GM12878 (cell line): ENCODE measurements around the gene LIN37. TPM values are rescaled to one million over a fixed set of nuclear protein-coding genes. Genes with fewer than 3 reads are reported as not detected.

Experiments
- CHD2 ChIP-seq: IDR thresholded peaks from 2 replicates; pipeline ENCODE4 v1.6.1; 2011; ENCODE audit warnings: low read depth, low read length, improper control_type of control experiment, borderline replicate concordance
- EP300 ChIP-seq, 2 experiments: fragments of 150-350 bp in 1 of 2; IDR thresholded peaks; 2 replicates each; pipeline ENCODE4 v1.6.1; 2011 to 2012; ENCODE audit warnings: low read depth in 2 of 2, low read length in 2 of 2, borderline replicate concordance in 1 of 2, improper control_type of control experiment in 1 of 2, inconsistent platforms in 1 of 2; ENCODE audit not compliant: control insufficient read depth in 1 of 2
- FOXM1 ChIP-seq: IDR thresholded peaks from 2 replicates; pipeline ENCODE4 v1.6.1; 2012; ENCODE audit warnings: low read depth, mild to moderate bottlenecking, inconsistent platforms, low read length, moderate library complexity
- HSF1 ChIP-seq: fragments of 150-350 bp; IDR thresholded peaks from 2 replicates; pipeline ENCODE4 v1.6.1; 2014; ENCODE audit warnings: mild to moderate bottlenecking, low read depth, low read length
- PKNOX1 ChIP-seq: fragments of 450-650 bp; IDR thresholded peaks from 2 replicates; pipeline ENCODE4 v1.6.1; 2016; ENCODE audit warnings: mild to moderate bottlenecking
- polyA plus RNA-seq, 11 experiments: library from polyadenylated mRNA; depleted of rRNA in 4 of 11; unstranded in 6 of 11; stranded (reverse) in 5 of 11; fragments of >200 nt; fragmentation: Nextera tagmentation in 4 of 11; fragmentation: Illumina TruSeq in 1 of 11; extraction: Ambion mirVana in 4 of 11; extraction: Trizol in 1 of 11; gene quantifications; 1 replicate in 1 of 11; 2 replicates in 10 of 11; pipeline versions ENCODE4 v1.2.1 to v1.2.3, GENCODE V29; 2011 to 2016; ENCODE audit warnings: inconsistent platforms in 2 of 11, missing spikeins in 2 of 11, low read depth in 1 of 11
- total RNA-seq, 4 experiments: library from RNA; depleted of rRNA in 3 of 4; stranded (reverse); fragments of >200 nt in 3 of 4; fragmentation: Illumina TruSeq in 1 of 4; extraction: Trizol in 1 of 4; gene quantifications; 2 replicates each; pipeline versions ENCODE4 v1.2.1 to v1.2.3, GENCODE V29; 2013 to 2021

The LIN37 gene
- total and polyA plus RNA-seq, 10 of the 15 experiments (the other 5 are each of a cell fraction or from before 2014, with no cell fraction given), result 0.69 to 11.9 (median 7.6) TPM

- TF ChIP-seq HSF1 (no peak), EP300 (IDR thresholded peaks at IDR 0.05; ENCODE audit: borderline replicate concordance in 1 of 2, control insufficient read depth in 1 of 2, low read depth in 2 of 2, low read length in 2 of 2) (no peak), PKNOX1 (peak; percentile 78), CHD2 (no peak; the same call in 1 of the 2 replicates), FOXM1 (no peak)
Observed at GRCh38 chr19:35744430-35745327, 3.7 kb upstream of the LIN37 start (continued).
